ENCODE measurements around the gene ADGRF4.

DNA sequence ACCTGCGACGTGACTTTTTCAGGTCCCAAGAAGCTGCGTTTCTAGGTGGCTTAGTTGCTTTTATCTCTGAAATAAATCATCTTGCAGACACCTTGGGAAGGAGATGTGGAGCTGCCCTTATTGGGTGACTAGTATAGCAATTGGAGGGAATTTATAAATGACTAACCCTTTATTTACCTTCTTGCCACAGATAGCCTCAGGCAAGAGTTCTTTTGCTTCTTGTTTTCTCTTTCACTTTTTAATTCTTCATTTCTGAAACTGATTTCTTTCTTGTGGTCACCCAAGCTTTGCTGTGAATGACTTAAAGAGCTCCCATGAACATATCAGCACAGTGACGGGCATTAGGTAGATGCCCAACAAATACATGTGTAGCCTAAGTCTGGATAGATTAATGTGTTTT is 3.0 kb downstream of the ADGRF4 start:
- TF ChIP-seq EZH2 (IDR thresholded peaks at IDR 0.05; ENCODE audit: borderline replicate concordance): no peak
- TF ChIP-seq, protein P1, sequence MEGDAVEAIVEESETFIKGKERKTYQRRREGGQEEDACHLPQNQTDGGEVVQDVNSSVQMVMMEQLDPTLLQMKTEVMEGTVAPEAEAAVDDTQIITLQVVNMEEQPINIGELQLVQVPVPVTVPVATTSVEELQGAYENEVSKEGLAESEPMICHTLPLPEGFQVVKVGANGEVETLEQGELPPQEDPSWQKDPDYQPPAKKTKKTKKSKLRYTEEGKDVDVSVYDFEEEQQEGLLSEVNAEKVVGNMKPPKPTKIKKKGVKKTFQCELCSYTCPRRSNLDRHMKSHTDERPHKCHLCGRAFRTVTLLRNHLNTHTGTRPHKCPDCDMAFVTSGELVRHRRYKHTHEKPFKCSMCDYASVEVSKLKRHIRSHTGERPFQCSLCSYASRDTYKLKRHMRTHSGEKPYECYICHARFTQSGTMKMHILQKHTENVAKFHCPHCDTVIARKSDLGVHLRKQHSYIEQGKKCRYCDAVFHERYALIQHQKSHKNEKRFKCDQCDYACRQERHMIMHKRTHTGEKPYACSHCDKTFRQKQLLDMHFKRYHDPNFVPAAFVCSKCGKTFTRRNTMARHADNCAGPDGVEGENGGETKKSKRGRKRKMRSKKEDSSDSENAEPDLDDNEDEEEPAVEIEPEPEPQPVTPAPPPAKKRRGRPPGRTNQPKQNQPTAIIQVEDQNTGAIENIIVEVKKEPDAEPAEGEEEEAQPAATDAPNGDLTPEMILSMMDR (IDR thresholded peaks at IDR 0.05; ENCODE audit: poor library complexity): no peak
